Testis (tissue), 2 donors: Measurements from ENCODE around the gene PITPNC1.

Source experiments
- CTCF ChIP-seq, 3 experiments: fragments of 450-650 bp in 2 of 3; fragments of 200-600 bp in 1 of 3; sonication (generic) in 1 of 3; IDR thresholded peaks; one replicate each; pipeline ENCODE4 v1.5.1; 2016 to 2019; ENCODE audit warnings: antibody characterized with exemption in 3 of 3, mild to moderate bottlenecking in 2 of 3, moderate library complexity in 1 of 3
- POLR2A ChIP-seq: fragments of 450-650 bp; IDR thresholded peaks from one replicate; pipeline ENCODE4 v1.6.1; 2017; ENCODE audit warnings: antibody characterized with exemption, mild to moderate bottlenecking, moderate library complexity

GRCh38 chr17:67526700-67527099 is 149.6 kb downstream of the PITPNC1 start:
- TF ChIP-seq CTCF (IDR thresholded peaks at IDR 0.05) (no peak), POLR2A (no peak)
